IPS DF 4.7 (cell line): ENCODE results near the gene GRIK3.
"Not testable (repeated sequence)": the region's sequence is repeated elsewhere in the genome, so short reads cannot be mapped to it uniquely, and the experiment has no call there.

Experiments used
- DNase-seq: peaks from one replicate; pipeline ENCODE4 v3.0.0-alpha.2; 2013; ENCODE audit warnings: low spot score; ENCODE audit errors: extremely low read depth

The GRIK3 gene

GRCh38 chr1:36947384-36947783 lies 86.9 kb downstream of the GRIK3 start:
- no peak for DNase-seq

- no peak for DNase-seq
Observed at GRCh38 chr1:36944883-36945282, 89.4 kb downstream of the GRIK3 start.

GRCh38 chr1:36942148-36942547 lies 92.2 kb downstream of the GRIK3 start:
- DNase-seq = no peak

GRCh38 chr1:36941316-36941978 lies 92.9 kb downstream of the GRIK3 start:
- DNase-seq = no peak

GRCh38 chr1:36938819-36939218 lies 95.5 kb downstream of the GRIK3 start:
- no peak for DNase-seq

- DNase-seq = no peak
Observed at GRCh38 chr1:36937371-36937770, 96.9 kb downstream of the GRIK3 start.

- DNase-seq = no peak
Observed at GRCh38 chr1:36934061-36934460, 100.3 kb downstream of the GRIK3 start.

GRCh38 chr1:36927826-36928225 lies 106.5 kb downstream of the GRIK3 start:
- no peak for DNase-seq

GRCh38 chr1:36925251-36925650 lies 109.1 kb downstream of the GRIK3 start:
- DNase-seq = no peak

GRCh38 chr1:36924282-36924811 lies 110.0 kb downstream of the GRIK3 start:
- DNase-seq = peak; percentile 28

GRCh38 chr1:36922593-36923426 lies 111.5 kb downstream of the GRIK3 start:
- DNase-seq = no peak

GRCh38 chr1:36922071-36922470 lies 112.2 kb downstream of the GRIK3 start:
- no peak for DNase-seq

- no peak for DNase-seq
Observed at GRCh38 chr1:36920801-36921405, 113.4 kb downstream of the GRIK3 start.

GRCh38 chr1:36920371-36920770 lies 113.9 kb downstream of the GRIK3 start:
- no peak for DNase-seq

- DNase-seq = no peak
Observed at GRCh38 chr1:36919491-36920145, 114.7 kb downstream of the GRIK3 start.

- no peak for DNase-seq
Observed at GRCh38 chr1:36918604-36919003, 115.7 kb downstream of the GRIK3 start.

- not testable (repeated sequence) for DNase-seq
Observed at GRCh38 chr1:36916542-36916941, 117.8 kb downstream of the GRIK3 start.

- no peak for DNase-seq
Observed at GRCh38 chr1:36913484-36914060, 120.7 kb downstream of the GRIK3 start.

- DNase-seq = no peak
Observed at GRCh38 chr1:36913016-36913415, 121.3 kb downstream of the GRIK3 start.

- DNase-seq = no peak
Observed at GRCh38 chr1:36912365-36912865, 121.9 kb downstream of the GRIK3 start.
